ENCODE results near the gene BSND.
"Not testable (repeated sequence)": the region's sequence is repeated elsewhere in the genome, so short reads cannot be mapped to it uniquely, and the experiment has no call there.

Gene BSND

DNA sequence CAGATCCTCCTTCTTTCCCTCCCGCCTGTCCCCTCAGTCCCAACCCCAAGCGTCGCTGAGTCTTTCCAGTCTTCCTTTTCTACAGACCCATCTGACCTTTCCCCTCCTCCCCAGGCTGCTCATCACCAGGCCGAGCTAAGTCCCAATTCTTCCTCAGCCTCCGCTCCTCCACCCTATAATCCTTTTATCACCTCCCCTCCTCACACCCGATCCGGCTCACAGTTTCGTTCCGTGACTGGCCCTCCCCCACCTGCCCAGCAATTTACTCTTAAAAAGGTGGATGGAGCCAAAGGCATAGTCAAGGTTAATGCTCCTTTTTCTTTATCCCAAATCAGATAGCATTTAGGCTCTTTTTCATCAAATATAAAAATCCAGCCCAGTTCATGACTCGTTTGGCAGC is 25.4 kb downstream of the BSND start:
- DNase-seq, result not testable (repeated sequence)

DNA sequence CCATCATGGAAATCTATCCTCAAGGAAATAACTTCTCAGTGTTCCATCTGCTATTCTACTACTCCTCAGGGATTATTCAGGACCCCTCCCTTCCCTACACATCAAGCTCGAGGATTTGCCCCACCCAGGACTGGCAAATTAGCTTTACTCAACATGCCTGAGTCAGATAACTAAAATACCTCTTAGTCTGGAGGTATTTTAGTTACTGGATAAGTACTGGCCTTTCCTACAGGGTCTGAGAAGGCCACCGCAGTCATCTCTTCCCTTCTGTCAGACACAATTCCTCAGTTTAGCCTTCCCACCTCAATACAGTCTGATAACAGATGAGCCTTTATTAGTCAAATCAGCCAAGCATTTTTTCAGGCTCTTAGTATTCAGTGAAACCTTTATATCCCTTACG is 27.9 kb downstream of the BSND start:
- DNase-seq, result not testable (repeated sequence)

DNA sequence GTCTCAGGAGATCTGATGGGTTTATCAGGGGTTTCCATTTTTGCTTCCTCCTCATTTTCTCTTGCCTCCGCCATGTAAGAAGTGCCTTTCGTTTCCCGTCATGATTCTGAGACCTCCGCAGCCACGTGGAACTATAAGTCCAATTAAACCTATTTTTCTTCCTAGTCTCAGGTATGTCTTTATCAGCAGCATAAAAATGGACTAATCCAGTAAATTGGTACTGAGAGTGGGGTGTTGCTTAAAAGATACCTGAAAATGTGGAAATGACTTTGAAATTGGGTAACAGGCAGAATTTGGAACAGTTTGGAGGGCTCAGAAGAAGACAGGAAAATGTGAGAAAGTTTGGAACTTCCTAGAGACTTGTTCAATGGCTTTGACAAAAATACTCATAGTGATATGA is 32.4 kb downstream of the BSND start:
- DNase-seq, result not testable (repeated sequence)

DNA sequence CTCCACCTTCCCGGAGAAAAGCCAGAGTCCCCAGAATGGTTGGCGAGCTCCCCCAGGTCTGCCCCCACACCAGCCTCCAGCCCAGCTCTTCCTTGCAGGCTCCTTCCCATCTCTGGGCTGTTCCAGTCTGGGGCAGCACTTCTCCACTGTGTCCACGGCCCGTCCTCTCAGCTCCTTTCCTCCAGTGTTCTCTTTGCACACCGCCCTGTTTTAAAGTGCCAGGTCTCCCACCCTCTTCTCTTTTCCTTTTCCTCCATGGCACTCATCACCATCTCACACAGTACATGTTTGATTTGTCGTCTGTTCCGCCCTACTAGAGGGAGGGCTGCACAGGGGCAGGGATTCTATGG is 34.5 kb downstream of the BSND start:
- no peak for DNase-seq

DNA sequence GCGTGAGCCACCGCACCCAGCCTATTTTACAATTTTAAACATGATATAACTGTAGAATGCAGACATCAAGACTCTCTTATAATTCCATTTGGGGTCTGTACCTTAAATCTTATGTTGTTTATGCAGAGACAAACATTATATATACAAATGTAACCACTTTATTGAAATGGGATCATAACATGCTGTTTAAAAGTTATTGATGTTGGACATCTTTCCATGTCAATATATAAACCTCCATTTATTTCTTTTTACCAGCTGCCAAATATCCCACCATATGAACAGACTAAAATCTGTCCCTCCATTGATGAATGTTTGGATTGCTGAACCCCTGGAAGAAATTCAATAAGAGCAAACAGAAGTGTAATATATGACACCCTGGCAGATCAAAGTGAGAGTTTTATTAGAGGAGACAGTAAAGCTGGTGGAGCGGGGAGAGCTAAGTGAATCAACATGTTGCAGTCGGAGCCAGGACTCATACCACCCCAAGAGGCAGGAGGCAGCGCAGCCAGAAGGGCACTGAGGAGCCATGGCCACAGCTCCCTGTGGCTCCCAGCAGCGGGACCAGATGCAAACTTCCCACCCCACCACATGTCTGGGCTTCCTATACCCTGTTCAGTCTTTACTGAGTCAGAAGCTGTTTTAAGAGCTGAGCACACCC is 35.9 kb downstream of the BSND start:
- DNase-seq, result no peak

DNA sequence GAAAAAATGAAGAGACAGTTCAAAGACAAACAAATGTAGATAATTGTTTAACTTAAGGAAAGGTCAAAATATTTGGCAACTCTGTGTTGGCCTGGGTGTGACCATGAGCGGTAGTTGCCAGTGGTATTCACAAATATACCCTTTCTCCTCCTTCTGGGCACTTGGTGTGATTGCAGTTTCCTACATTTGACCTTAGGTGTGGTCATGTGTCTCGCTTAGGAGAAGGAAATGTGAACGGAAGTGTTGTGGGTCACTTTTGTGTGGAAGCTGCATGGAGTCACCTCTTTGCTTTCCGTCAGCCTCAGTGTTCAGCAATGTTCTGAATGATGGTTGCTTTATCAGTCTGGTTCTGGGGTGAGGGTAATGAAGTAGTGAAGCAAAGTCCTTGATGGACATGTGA is 37.2 kb downstream of the BSND start:
- no peak for DNase-seq

DNA sequence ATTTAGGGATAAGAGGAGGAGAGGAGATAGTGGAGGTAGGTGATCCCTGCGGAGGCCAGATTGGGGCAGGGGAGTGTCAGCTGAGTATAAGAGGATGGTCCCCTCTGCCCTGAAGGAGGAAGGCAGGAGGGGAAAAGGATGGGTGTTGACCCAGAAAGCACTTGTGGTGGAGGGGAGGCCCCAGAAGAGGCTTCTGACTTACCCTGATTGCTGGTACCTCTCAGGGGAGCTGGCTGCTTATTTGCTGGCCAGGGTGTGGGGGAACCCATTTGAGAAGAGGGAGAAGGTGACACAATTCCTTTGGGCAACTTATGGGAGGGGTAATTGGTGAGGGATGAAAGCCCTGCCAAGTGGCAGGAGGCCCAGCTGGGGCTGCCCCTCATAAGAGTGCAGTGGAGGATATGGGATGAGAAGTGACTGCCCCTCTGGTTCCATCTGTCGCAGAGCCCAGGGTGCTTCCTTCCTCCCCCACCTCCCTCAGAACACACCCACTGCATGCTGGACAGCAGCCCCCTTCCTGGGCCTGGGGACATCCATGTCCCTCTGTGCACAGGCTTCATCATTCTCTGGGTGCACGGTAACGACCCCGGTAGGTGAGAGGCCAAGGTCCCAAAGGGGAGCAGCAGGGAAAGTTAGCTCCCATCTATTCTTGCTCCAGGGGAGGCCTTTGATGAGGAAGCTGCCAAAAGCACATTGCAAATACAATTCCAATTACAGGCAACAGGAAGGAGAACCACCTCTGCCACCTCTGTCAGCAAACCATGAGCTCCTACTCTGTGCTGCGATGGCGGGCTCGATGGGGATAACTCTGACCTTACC is 39.2 kb downstream of the BSND start:
- no peak for DNase-seq

DNA sequence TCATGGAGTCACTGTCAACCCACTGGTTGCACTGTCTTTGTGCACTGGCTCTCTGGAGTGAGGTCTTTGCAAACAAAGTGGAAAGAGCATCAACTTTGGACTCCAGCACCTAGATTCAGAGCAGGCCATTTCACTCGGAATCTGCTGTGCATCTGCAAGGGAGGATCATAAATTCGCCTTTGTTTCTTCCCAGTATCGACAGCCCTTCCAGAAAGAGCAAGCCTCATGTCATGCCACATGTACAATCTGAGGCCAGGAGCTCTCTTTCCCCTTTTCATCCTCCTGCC is 39.8 kb downstream of the BSND start:
- no peak for DNase-seq

DNA sequence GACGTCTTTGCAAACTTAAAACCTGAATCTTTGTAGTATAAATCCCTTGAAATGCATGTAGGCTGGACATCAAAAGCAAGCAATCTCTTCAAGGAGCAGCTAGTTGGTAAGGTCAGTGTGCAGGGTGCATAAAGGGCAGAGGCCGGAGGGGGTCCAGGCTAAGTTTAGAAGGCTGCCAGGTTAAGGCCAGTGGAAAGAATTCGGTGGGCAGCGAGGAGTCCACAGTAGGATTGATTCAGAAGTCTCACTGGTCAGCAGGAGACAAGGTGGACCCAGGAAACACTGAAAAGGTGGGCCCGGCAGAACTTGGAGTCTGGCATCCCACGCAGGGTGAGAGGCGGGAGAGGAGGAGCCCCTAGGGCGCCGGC is 40.2 kb downstream of the BSND start:
- no peak for DNase-seq

DNA sequence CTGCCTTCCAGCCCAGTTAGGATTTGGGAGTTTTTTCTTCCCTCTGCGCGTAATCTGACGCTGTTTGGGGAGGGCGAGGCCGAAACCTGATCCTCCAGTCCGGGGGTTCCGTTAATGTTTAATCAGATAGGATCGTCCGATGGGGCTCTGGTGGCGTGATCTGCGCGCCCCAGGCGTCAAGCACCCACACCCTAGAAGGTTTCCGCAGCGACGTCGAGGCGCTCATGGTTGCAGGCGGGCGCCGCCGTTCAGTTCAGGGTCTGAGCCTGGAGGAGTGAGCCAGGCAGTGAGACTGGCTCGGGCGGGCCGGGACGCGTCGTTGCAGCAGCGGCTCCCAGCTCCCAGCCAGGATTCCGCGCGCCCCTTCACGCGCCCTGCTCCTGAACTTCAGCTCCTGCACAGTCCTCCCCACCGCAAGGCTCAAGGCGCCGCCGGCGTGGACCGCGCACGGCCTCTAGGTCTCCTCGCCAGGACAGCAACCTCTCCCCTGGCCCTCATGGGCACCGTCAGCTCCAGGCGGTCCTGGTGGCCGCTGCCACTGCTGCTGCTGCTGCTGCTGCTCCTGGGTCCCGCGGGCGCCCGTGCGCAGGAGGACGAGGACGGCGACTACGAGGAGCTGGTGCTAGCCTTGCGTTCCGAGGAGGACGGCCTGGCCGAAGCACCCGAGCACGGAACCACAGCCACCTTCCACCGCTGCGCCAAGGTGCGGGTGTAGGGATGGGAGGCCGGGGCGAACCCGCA is 40.8 kb downstream of the BSND start, which contains the start of gene PCSK9:
Gene PCSK9 (plus strand): TSS at position 207 of the 741 bp plus-strand sequence. CDS start 290 bp downstream, at position 497.
- DNase-seq, result no peak

DNA sequence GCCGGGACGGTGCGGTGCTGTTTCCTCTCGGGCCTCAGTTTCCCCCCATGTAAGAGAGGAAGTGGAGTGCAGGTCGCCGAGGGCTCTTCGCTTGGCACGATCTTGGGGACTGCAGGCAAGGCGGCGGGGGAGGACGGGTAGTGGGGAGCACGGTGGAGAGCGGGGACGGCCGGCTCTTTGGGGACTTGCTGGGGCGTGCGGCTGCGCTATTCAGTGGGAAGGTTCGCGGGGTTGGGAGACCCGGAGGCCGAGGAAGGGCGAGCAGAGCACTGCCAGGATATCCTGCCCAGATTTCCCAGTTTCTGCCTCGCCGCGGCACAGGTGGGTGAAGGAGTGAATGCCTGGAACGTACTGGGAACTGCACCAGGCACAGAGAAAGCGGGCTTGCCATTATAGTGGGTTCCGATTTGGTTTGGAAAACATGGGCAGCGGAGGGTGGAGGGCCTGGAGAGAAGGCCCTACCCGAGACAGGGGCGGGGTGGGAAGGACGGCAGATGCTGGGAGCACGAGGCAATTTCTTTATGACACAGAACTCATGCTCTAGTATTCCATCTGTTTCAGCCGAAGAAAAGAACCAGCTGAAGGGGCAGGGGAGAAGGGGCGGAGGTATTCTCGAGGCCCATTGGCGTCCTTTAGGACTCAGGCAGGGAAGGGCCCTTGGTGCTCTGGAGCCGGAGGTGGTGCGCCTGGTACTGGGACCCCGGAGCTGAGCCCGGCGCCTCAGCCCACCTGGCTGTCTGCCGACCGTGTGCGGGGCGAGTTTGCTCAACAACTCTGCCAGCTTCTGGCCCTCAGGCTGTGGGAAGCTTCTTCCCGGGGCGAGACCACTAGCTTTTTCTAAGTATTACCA is 41.6 kb downstream of the BSND start:
- no peak for DNase-seq

DNA sequence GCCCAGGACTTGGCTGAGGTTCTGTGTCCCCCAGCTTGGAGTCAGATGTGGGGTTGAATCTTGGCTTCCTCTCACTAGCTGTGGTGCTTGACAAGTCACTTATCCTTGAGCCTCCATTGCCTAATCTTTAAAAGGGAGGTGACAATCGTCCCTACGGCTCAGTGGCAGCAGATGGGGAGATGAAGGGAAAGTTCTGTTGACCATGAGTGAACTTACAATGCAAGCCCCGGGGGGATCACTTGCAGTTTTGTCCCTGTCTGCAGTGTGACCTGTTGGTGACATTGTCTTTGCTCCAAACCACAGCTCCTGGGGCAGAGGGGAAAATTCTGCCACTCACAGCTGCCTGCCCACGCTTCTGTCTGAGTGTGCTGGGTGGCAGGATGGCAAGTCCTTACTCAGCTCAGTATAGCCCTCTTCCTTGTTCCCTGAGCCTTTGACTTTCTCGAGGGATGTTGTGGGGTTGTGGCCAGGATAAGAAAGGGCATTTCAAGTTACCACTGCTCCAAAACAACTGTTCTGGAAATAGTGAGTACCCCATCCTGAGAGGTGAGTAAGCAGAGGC is 42.3 kb downstream of the BSND start:
- DNase-seq, result no peak

DNA sequence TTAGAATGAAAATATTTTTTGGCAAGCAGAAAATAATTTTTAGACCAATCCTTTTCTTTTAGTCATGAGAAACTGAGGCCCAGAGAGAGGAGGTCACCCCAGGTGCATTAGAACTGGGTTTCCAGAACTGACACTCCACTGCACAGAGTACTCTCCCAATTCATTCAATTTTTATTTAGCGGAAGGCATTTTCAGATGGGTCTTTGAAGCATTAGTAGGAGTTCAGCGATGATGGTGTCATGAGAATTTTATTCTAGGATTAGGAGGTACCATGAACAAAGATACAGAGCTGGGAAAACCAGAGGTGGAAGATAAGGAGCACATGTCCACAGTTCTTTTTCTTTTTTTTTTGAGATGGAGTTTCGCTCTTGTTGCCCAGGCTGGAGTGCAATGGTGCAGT is 42.9 kb downstream of the BSND start:
- DNase-seq, result no peak

DNA sequence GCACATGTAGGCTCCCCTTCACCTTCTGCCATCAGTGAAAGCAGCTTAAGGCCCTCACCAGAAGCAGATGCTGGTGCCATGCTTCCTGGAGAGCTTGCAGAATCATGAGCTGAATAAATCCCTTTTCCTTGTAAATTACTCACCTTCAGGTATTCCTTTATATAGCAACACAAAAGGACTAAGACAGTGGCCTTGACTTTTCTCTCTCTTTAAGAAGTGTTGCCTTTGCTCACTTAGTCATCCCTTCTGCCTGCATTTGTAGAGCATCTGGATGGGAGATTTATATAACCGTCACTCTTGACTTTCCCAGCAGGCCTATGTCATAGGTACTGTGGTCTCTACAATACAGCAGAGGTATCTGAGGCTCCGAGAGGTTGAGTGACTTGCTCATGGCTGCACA is 44.3 kb downstream of the BSND start:
- no peak for DNase-seq

DNA sequence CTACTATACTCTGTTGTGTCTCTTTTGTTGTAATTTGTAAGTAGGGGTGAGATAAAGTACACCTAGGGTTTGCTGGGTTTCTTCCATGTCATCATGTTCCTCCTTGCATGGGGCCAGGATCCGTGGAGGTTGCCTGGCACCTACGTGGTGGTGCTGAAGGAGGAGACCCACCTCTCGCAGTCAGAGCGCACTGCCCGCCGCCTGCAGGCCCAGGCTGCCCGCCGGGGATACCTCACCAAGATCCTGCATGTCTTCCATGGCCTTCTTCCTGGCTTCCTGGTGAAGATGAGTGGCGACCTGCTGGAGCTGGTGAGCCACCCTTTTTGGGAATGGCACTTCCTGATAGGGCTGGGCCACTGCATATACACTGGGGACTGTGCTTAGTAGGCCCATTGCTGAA is 45.0 kb downstream of the BSND start:
- DNase-seq, result no peak

DNA sequence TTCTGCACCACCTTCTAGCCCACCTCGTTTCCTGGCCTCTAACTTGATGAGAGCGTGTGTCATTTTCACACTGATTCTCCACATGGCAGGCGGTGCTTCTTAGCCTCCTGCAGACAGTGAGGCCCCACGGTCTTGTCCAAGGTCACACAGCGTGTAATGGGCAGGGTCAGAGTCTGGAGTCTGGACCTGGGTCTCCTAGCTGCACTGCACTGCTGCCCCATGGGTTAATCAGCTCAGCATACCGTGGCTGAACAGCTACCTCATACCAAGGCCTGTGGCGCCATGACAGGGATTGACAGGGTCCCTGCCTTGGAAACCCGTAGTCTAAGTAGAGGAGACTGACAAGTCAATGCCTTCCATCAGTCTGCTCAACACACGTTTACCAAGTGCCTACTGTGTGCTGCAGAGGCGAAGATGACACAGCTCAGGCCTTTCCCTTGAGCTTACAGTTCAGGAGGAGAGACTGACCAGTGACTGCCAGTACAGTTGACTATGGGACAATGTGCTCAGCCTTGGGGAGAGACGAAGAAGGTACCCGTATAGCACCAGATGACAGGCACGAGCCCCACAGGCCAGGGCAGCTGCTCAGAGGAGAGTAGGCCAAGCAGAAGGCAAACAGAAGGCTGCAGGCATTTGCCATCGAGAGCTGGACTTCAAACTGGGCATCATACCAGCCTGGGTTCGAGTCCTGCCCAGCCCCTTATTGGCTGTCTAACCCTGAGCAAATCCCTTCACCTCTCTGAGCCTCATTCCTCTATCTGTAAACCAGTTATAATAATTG is 46.1 kb downstream of the BSND start:
- no peak for DNase-seq

DNA sequence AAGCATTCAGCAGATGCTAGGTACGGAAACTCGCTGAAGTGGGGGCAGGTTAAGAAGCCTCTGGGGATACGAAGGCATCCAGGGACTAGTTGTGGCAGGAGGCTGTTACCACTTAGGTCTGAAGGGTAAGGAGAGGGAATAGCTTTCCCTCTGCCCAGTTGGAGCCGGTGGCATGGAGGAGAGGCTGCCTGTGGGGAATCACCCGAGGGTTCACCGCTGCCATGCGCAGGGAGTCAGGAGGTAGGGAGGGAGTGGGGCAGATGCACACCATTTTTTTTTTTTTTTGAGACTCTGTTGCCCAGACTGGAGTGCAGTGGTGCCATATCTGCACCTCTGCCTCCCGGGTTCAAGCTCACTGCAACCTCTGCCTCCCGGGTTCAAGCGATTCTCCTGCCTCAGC is 46.7 kb downstream of the BSND start:
- DNase-seq, result no peak

DNA sequence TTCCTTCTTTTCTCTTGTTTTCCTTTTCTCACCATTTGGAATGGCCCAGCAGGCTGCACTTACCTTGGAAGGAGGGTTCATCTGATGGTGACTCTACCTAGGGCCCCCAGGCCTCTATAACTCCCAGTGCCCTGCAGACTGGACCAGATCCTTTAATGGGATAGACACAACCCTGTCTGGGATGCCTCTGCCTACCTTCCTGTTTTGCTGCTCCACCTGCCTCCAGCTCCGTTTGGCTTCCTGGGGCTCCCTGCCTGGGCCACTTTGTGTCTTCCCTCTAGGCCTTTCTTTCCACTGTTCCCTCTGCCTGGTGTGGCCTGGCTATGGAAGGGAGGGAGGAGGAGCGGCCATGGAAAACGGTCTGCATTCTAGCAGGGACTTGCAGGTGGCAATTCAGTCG is 48.1 kb downstream of the BSND start:
- no peak for DNase-seq

DNA sequence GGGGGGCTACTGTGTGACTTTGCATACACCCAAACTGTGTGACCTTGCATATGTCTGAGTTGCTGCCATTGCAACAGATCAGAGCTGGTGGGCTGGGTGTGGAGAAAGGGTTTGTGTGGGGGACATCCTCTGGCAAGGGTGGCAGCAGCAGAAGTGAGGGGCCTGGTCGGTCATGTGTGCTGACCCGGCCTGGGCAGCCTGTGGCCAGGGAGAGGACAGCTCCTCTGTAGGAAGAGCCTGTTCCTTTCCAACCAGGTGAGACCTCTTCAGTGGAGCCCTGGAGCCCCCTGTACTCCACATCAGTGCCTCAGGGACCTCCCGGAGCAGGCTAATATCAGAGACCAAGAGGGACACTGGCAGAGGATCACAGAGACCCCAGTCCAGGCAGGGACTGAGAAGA is 48.9 kb downstream of the BSND start:
- DNase-seq, result no peak

DNA sequence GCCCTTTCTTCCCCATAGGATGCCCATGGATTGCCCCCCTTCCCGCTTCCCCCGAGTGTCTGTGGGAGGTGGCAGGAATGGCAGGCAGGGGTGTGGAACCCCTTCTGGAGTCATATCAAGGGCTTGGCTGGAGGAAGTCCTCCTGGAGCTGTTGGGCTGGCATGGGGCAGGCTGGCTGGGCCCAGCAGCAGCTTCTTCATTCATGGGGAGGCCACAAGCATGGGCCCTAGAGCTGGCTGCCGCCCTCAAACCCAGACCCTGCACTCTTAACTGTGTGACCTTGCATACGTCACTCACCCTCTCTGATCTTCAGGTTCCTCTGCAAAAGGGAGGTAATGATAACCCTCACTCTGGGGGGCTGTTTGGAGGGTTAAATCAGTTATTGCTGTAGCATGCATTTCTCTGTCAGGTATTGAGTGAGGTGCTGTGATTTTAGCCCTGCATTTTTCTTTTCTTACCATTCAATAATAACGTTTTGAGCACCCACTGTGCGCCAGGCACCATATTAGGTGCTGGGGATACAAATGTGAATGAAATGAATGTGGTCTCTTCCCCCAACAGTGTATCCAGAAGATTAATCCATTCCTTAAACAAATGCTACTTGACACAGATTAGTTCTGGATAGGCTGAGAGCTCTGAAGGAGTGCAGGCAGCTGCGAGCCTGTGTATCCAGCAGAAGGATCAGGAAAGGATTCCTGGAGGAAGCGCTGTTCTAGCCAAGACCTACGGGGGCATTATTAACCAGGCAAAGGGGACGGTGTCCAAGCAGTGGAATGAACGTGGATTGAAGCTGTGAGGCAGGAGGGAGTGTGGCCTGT is 49.9 kb downstream of the BSND start:
- DNase-seq, result no peak

DNA sequence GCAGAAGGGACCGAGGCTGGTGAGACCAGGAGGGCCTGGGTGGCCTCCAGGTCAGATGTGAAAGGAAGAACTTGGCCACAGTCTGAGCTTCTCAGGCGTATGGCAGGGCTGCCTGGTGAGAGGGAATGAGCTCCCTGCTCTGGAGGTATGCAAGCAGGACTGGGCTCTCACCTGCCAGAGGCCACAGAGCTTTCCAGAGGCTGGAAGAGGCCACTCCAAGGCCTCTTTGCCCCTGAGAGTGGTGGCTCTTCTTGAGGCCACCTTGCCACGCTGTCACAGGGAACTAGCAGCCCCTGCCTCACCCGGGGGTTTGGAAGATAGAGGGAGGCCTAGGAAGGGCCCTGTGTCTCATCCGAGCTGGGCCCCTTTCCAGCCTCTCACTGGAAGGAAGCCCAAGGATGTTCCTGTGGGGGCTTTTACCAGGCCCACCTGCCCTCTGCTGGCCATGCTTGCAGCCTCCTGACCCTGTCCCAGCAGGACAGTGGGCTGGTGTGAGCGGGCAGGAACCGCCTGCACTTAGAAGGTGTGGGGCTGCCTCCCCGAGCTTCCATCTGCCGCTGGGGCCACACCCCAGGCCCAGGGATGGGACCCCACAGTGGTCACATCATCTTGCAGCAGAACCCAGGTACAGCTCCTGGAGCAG is 50.7 kb downstream of the BSND start:
- no peak for DNase-seq

Measured in CD4-positive, alpha-beta T cell treated with Interleukin-4 for 1 hour (primary cell).